ENCODE data around the gene ARHGEF17. TPM values are rescaled to one million over a fixed set of nuclear protein-coding genes. Genes with fewer than 3 reads are reported as not detected.

ARHGEF17 gene
- total and polyA plus RNA-seq, 8 donors = 5.0 to 66.5 (median 33.6) TPM

DNA sequence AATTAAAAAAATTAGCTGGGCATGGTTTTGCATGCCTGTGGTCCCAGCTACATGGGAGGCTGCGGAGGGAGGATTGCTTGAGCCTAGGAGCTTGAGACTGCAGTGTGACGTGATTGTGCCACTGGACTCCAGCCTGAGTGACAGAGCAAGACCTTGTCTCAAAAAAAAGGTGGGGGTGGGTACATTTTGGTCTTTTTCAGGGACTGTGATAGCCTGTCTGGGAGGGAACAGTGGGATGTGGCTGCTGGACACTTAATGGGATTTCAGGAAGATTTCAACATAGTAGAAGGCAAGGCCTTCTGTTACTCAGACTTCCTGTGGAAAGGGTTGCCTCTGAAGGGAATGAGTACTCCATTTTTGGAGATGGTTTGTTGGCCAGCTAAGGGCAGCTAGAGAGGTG is 108.7 kb downstream of the ARHGEF17 start:
- Histone ChIP-seq H3K27me3 (no peaks in the 10 kb centered on the region), H3K9me3 (no peaks in the 10 kb centered on the region), H3K4me1 (peaks cover 0 to 16% (median 10%) of the 10 kb centered on the region in 4 donors), H3K36me3 (peaks cover 0 to 27% (median 20%) of the 10 kb centered on the region in 4 donors), H3K4me3 (no peak overlapping the region), H3K27ac (no peak overlapping the region)
- 95 to 100% (median 98%) methylated on average over 2 of the region's 2 CpGs for WGBS, 5 donors
- TF ChIP-seq EP300 (IDR thresholded peaks at IDR 0.05) (no peak), POLR2A (IDR thresholded peaks at IDR 0.05) (no peak)
- TF ChIP-seq, protein P1, sequence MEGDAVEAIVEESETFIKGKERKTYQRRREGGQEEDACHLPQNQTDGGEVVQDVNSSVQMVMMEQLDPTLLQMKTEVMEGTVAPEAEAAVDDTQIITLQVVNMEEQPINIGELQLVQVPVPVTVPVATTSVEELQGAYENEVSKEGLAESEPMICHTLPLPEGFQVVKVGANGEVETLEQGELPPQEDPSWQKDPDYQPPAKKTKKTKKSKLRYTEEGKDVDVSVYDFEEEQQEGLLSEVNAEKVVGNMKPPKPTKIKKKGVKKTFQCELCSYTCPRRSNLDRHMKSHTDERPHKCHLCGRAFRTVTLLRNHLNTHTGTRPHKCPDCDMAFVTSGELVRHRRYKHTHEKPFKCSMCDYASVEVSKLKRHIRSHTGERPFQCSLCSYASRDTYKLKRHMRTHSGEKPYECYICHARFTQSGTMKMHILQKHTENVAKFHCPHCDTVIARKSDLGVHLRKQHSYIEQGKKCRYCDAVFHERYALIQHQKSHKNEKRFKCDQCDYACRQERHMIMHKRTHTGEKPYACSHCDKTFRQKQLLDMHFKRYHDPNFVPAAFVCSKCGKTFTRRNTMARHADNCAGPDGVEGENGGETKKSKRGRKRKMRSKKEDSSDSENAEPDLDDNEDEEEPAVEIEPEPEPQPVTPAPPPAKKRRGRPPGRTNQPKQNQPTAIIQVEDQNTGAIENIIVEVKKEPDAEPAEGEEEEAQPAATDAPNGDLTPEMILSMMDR (IDR thresholded peaks at IDR 0.05) = no peak
- no peak for DNase-seq
- intact Hi-C loops (cut with DNase I; ENCODE audit: low total_unique reads) = no loop called here

Other genes starting within 250 kb of the ARHGEF17 start
- gene FCHSD2, start 166.0 kb upstream of the ARHGEF17 start, total RNA-seq = 10 to 100 TPM; 11.6 to 64.3 (median 21.8) TPM
- 1 to 10 TPM; 5.7 to 9.8 (median 9.6) TPM for gene FCHSD2, start 166.0 kb upstream of the ARHGEF17 start, polyA plus RNA-seq
- gene P2RY2, start 90.0 kb upstream of the ARHGEF17 start, total RNA-seq = 10 to 100 TPM in 1 of 5 donors, 1 to 10 TPM in 2, not detected in 2; 1.0 to 13.3 (median 1.3) TPM
- gene P2RY2, start 90.0 kb upstream of the ARHGEF17 start, polyA plus RNA-seq = 1 to 10 TPM in 1 of 3 donors, under 1 TPM in 1, not detected in 1; 0.81 to 4.7 TPM
- gene P2RY6, start 35.9 kb upstream of the ARHGEF17 start, total RNA-seq = 1 to 10 TPM in 1 of 5 donors, under 1 TPM in 1, not detected in 3; 0.29 to 1.3 TPM
- 1 to 10 TPM; 1.2 to 2.9 (median 2.1) TPM for gene P2RY6, start 35.9 kb upstream of the ARHGEF17 start, polyA plus RNA-seq
- 10 to 100 TPM in 1 of 5 donors, 1 to 10 TPM in 2, not detected in 2; 2.2 to 18.7 (median 2.9) TPM for gene RELT, start 68.1 kb downstream of the ARHGEF17 start, total RNA-seq
- 1 to 10 TPM; 1.2 to 1.6 (median 1.2) TPM for gene RELT, start 68.1 kb downstream of the ARHGEF17 start, polyA plus RNA-seq

All from stomach (tissue), 9 donors.